Stimulated activated CD8-positive, alpha-beta memory T cell treated with anti-CD3 and anti-CD28 coated beads, Interleukin-15, amount 100 ng/mL, for 1 hour (primary cell): ENCODE measurements around the gene FNDC3A.
"Not testable (repeated sequence)": the region's sequence is repeated elsewhere in the genome, so short reads cannot be mapped to it uniquely, and the experiment has no call there.

Source experiments
- DNase-seq: peaks from one replicate; pipeline ENCODE4 v3.0.0-alpha.2; 2020; ENCODE audit warnings: low read depth

Gene FNDC3A

DNA sequence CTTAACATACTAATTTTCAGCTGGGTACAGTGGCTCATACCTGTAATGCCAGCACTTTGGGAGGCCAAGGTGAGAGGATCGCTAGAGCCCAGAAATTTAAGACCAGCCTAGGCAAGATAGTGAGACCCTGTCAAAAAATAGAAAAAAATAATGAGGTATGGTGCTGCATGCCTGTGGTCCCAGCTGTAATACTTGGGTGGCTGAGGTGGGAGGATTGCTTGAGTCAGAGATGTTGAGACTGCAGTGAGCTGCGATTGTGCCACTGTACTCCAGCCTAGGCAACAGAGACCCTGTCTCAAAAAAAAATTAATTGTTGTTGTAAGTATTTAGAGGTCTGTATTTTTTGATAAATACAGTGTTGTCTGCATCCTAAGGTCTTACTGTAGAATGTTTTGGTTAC, 66.8 kb downstream of the FNDC3A start:
- no peak for DNase-seq

DNA sequence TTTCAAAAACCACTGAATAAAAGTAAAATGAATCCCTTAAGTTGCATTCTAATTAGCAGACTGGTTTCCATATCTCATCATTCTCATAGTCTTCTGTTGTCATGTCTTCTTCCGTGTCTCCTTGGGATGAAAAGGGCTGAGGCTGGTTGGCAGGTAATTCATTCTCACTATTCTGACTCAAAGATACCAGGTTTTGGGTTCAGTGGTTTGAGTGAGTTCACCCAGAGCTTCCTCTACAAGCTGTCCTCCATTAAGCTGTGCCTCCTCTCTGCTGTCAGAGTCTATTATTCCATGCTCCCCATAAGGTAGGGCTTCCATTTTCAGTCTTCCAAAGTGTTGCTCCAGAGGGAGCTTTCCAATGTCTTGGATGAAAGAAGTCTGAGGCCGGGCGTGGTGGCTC, 68.3 kb downstream of the FNDC3A start:
- DNase-seq: no peak

DNA sequence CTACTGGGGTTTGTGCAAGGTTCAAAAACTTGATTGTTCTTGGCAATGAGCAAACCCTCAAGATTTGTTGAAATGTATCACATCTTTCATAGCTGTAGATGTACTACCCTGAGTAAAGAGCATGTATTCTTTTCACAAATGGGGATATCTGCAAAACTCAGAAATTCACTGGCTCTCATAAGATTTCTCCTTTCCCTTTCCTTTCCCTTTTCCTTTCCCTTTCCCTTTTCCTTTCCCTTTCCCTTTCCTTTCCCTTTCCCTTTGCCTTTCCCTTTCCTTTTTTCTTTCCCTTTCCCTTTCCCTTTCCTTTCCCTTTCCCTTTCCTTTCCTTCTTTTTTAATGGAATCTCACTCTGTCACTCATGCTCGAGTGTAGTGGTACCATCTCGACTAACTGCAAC, 69.1 kb downstream of the FNDC3A start:
- DNase-seq: no peak

DNA sequence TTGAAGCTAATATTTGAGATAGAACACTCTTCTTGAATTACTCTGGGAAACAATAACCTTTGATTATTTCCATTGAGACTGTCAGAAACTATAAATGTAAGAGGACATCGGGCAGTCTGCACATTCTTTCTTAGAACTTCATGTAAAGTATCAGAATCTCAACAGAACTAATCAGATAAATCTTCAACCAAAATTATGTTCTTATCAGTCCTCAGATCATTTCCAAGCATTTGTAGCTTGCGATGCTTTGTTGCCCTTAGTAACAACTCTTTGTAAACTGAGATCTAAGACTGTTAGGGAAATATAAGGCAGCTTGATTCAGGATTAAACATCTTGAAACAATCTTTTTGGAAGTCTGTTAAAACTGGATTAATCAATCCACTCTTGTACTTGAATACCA, 70.3 kb downstream of the FNDC3A start:
- DNase-seq: no peak

DNA sequence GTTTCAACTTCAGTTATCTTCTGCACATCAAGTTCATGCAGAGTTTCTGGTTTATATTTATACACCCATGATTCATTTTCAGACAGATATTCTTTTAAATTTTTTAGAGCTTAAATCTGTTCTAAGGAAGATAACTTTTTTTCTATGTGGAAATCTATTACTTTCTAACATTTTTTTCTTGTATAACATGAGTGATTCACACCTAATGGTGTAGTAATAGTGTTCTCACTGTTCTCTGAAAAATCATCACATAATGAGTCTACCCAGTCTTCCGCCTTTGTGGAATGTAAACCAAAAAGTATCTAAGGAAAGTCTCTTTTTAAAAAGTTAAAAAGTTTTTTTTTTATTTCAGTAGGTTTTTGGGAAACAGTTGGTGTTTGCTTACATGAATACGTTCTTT, 70.8 kb downstream of the FNDC3A start:
- DNase-seq: no peak

DNA sequence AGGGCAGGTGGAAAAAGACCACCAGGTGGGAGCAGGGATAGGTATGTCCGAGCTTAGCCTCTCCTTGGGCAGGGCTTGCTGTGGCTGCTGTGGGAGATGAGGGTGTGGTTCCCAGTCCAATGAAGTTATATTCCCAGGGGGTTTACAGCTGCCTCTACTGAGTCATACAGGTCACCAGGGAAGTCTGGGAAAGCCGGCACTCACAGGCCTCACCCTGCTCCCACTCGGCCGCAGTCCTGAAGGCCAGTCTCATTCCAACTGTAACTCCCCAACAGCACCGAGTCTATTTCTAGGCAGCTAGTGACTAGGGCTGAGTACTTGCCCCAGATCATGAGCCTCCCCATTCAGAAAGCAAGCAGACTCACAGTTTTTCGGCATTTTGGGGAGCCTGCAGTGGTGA, 77.1 kb downstream of the FNDC3A start:
- DNase-seq: no peak

DNA sequence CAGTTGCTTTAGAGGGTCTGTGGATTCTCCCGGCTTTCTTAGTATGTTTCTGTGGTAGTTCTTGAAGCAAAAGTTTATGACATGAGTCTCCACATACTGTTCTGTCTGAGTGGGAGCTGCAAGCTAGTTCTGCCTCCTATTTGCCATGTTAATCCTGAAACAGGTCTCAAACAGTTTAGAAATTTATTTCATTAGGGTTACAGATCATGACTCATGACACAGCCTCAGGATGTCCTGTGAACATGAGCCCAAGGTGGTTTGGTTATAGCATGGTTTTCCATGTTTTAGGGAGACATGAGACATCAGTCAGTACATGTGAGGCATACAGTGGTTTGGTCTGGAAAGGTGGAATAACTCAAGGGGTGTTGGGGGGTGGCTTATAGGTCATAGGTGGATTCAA, 77.5 kb downstream of the FNDC3A start:
- DNase-seq: no peak

DNA sequence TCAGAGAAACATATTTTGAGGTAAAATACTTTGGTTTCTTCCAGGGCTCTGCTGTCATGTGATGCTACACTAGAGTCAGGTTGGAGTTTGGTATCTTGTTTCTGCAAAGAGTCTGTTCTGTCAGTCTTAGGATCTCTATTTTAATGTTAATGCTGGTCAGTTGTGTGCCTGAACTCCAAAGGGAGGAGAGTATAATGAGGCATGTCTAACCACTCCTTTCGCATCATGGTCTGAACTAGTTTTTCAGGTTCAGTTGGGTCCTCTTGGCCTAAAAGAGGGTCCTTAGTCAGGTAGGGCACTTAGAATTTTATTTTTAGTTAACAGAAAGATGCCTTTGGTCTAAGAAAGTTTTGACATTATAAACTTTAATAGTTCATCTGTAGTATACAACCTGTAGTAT, 78.2 kb downstream of the FNDC3A start:
- no peak for DNase-seq

DNA sequence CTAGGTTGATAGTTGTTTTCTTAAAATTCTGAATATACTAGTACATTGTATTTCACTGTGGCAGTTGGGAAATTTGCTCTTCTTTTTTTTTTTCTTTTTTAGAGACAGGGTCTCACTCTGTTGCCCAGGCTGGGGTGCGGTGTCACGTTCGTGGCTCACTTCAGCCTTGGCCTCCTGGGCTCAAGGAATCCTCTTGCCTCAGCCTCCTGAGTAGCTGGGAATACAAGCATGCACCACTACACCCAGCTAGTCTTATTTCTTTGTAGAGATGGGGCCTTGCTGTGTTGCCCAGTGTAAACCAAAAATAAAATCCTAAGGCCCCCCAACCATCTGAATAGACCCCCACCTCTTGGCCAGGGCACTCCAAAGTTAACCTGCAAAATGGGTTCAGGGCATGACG, 79.3 kb downstream of the FNDC3A start:
- no peak for DNase-seq

DNA sequence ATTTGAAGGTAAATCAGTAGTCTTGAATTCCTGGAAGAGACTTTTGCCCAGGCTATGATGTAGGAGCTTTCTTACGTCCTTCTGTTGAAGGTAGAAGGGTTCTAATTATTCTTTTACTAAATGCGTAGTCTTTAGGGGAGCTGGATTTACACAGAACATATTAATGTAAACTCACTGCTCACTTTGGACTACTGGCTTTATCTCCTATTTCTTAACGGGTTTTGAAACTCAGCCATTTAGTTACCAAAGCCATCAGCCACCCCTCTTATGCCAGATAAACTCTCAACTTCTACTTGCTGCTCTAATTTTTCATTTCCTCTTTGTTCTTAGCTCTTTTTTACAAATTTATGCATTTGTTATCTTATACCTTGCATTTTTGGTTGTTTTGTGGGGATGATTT, 81.5 kb downstream of the FNDC3A start:
- DNase-seq: no peak

DNA sequence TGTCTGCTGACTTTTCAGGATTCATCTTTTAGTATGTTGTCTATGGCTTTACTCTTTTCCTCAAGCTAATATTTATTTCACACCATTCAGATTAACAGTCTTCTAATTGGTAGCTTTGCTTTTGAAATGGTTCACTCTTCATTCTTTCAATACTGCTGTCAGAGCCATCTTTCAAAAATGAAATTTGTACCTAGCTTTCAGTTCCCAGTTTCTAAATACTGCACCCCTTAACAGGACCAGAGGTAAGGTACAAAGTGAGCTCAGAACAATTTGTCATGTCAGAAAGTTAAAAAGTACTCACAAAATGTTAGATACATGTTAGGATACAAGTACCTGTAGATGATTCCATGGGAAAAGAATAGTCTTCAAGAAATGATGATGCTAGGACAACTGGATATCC, 83.0 kb downstream of the FNDC3A start:
- DNase-seq: no peak

DNA sequence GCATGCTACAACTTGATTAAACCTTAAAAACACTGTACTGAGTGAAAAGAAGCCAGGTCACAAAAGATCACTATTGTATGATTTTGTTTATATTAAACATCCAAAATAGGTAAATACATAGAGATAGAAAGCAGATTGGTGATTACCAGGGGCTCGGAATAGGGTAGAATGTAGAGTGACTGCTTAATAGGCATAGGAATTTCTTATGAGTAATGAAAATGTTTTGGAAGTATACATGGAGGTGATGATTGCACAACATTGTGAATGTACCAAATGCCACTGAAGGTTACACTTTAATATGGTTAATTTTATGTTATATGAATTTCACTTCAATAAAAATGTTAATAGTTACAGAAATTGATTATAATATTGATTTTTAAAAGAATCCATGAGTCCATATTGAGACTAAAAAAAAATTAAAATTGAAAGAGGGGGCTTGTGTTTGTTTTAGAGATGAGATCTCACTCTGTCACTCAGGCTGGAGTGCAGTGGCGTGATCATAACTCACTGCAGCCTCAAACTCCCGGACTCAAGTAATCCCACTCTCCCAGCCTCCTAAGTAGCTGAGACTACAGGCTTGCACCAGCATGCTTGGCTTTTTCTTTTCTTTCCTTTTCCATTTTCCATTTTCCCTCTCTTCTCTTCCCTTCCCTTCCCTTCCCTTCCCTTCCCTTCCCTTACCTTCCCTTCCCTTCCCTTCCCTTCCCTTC, 85.1 kb downstream of the FNDC3A start:
- DNase-seq: no peak

DNA sequence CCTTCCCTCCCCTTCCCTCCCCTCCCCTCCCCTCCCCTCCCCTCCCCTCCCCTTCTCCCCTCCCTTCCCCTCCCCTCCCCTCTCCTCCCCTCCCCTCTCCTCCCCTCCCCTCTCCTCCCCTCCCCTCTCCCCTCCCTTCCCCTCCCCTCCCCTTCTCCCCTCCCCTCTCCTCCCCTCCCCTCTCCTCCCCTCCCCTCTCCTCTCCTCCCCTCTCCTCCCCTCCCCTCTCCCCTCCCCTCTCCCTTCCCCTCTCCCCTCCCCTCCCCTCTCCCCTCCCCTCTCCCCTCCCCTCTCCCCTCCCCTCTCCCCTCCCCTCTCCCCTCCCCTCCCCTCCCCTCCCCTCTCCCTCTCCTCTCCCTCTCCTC, 85.7 kb downstream of the FNDC3A start:
- DNase-seq: not testable (repeated sequence)

DNA sequence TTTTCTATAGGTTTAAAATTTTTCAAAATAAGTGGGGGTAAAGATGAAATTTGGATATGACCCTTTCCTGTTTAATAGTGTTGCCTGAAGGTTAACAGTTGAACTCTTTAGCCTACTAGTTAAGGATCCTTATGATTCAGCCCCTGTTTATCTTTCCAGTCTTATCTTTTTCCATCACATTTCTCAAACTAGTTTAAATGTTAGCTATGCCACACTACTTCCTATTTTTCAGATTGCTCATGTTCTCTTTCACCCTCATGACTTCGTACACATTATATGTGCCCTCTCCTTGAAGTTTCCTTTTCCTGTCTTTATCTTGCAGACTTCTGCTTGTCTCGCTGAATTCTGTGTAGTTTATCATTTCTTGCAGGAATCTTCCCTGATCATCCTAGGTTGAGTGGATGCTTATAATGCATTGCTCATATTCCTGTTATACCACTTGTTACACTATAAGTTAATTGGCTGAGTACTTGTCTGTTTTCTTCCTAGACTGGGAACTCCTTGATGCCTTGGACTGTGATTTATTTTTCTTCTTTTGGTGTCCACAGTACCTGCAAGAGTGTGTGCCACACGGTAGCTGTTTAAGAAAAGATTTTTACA, 86.7 kb downstream of the FNDC3A start:
- no peak for DNase-seq

DNA sequence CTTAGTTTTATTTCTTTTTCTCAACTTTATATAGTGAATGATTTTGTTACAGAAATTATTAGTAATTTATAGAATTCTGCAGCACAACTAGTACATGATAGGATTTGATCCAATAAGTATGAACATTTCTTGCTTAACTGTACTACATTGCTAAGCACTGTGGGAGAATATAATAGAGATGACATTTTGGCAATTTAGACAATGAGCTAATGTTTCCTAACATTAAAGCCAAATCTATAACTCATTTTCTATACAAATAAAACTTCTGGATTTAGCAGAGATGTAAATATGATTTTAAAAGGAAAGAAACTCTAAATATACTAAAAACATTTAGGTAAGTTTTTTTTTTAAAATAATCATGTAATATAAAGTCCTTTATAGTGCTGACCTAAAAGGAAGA, 87.3 kb downstream of the FNDC3A start:
- DNase-seq: no peak

DNA sequence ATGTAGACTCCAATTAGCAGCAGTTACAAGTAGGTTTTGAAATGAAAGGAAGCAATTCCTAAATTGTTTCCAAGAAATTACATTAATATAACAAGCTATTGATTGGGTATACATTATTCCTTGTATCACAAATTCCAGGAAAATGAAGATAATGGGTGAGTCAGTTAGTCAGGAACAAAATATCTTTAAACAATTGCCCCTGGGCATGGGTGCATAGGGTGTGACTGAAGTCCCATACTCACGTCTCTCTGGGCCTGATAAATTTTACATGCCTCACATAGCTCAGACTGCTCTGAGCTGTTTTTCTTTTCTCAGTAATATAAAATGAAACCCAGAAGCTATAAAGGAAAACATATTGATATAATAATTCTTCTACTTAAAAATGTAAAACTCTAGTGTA, 87.8 kb downstream of the FNDC3A start:
- no peak for DNase-seq

DNA sequence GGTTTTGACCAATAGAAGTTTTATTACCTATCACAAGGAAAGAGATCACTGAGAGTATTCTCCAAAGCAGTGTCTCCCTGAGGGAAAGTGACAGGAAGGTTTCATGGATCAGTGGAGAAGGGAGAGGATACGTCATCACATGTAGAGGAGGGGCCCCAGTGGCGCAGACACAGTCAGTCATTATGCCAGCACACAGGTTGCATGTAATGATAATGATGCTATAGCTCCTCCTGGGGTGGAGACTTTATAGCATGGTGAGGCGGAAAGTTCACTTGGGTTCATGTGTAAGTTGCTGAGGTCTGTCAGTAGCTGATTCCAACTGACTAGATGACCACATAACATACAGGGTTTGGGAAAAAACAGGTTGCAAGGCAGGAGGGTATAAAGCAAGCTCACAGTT, 88.8 kb downstream of the FNDC3A start:
- DNase-seq: no peak

DNA sequence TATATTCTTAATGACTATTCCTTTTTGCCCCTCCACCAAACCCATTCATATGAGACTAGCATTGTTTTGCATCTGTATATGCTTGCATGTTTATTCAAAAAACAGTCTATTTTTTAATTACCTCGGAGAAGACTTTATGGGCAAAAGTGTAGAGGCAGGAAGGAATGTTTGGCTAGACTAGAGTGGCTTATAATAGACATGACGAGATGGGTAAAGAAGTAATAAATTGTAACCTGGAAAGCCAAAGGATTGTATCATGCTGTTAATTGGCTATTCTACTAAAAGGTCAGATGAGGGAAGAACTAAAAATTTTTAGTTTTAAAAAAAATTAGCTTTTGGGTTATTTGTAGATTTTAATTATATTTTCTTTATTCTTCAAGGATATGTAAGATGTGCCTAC, 91.1 kb downstream of the FNDC3A start:
- DNase-seq: no peak

DNA sequence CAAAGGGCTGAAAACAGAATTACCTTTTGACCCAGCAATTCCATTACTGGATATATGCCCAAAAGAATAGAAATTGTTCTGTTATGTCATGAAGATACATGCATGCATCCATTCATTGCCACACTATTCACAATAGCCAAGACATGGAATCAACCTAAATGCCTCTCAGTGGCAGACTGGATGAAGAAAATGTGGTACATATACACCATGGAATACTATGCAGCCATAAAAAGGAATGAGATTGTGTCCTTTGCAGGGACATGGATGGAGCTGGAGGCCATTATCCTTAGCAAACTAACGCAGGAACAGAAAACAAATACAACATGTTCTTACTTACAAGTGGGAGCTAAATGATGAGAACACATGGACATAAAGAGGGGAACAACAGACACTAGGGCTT, 92.8 kb downstream of the FNDC3A start:
- DNase-seq: not testable (repeated sequence)

DNA sequence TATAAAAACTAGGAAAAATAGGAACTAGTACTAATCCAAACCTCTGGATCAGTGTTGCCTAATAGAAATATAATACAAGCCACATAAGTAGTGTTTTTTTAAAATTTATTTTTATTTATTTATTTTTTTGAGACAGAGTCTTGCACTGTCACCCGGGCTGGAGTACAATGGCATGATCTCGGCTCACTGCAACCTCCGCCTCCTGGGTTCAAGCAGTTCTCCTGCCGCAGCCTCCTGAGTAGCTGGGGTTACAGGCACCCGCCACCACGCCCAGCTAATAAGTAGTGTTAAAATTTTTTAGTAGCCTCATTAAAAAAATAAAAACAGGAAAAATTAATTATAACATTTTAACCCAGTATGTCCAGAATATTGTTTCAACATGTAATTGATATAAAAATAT, 94.3 kb downstream of the FNDC3A start:
- DNase-seq: not testable (repeated sequence)

DNA sequence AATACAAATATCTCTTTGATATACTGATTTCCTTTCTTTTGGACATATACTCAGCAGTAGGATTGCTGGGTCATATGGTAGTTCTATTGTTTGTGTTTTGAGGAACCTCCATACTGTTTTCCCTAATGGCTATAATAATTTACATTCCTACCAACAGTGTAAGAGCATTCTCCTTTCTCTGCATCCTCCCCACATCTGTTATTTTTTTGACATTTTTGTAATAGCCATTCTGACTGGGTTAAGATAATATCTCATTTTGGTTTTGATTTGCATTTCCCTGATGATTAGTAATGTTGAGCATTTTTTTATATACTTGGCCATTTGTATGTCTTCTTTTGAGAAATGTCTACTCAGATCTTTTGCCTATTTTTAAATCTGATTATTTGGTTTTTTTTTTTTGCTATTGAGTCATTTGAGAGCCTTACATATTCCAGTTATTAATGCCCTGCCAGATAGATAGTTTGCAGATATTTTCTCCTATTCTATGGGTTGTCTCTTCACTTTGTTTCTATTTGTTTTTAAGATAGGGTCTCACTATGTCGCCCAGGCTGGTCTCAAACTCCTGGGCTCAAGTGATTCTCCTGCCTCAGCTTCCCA, 95.7 kb downstream of the FNDC3A start:
- no peak for DNase-seq

DNA sequence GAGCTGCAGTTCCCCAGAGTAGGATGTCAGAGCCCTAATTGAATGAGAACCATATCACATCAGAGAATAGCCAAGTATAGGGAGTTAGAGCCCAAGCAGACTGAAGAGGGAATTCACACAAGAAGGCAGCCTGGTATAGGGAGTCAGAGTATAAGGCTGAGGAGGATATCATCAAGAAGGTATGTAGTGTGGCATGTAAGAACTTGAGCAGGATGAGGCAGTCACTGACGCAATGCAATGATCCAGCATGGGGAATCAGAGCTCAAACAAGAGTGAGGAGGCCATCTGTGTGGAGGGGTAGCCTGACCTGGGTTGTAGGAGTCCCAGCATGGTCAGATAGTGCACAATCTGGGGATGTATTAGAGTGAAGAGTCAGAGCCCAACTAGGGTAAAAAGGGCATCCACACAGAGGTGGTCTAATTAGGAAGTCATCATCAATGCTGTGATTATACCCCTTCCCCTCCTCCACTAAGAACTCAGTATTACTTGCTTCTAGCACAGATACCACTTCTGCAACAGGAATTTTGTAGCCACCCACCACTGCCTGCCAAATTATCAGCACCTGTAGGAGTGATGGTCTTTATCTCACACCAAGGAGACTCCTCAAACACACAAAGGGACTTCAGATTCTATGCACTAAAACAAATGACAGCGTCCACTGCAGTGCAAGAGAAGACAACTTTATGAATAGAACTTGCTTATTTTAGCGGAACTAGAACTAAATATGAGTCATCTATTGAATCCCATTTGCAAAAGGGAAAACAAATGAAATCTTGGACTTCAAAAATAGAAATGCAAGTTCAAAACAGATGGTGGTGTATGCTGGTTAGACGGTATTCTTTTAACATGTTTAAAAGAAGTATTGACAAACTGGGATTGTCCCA, 107.2 kb downstream of the FNDC3A start:
- DNase-seq: no peak

DNA sequence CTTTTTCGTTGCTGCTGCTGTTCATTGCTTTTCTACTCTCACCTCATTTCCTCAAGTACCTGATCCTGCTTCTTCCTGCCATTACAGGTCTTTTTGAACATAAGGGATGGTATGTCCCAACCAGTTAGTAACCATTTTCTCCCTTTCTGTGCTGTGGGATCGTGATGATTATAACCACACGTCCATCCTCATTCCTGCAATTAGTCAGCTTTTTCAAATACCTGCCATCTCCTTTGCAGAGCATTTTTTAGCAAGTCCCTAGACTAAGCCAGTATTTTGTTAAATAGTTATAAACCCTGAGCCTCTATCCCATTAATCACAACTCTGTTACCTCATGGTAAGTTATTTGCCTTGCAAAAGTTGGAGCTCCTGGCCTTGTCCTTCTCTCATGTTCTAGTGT, 109.2 kb downstream of the FNDC3A start:
- DNase-seq: no peak
